ENCODE data around the gene CCNY. TPM values are rescaled to one million over a fixed set of nuclear protein-coding genes. Genes with fewer than 3 reads are reported as not detected.

The CCNY gene
- total and polyA plus RNA-seq, 2 experiments from 2014 or later, result 51.5 to 55.8 TPM

GRCh38 chr10:35397953-35398352 is 61.6 kb downstream of the CCNY start:
- DNase-seq (ENCODE audit: low spot score), result no peak
- no peak overlapping the region for H3K4me3 ChIP-seq
- no peak overlapping the region for H3K27ac ChIP-seq
- H2AFZ ChIP-seq, result no peak overlapping the region
- peaks cover 68% of the 10 kb centered on the region for H4K20me1 ChIP-seq (ENCODE audit: insufficient read depth, poor library complexity, severe bottlenecking)
- no peak for TF ChIP-seq CTCF (IDR thresholded peaks at IDR 0.05; ENCODE audit: poor library complexity)
- TF ChIP-seq EZH2 (IDR thresholded peaks at IDR 0.05; ENCODE audit: borderline replicate concordance), result no peak
- H3K27me3 ChIP-seq, result no peaks in the 10 kb centered on the region
- H3K9me2 ChIP-seq (replicated peaks; ENCODE audit: insufficient read depth), result no peaks in the 10 kb centered on the region
- no peaks in the 10 kb centered on the region for H3K36me3 ChIP-seq (replicated peaks; ENCODE audit: insufficient read depth, low read depth)
- H3K9me3 ChIP-seq (ENCODE audit: low read depth), result no peaks in the 10 kb centered on the region
- peaks cover 26% of the 10 kb centered on the region for H3K4me1 ChIP-seq (ENCODE audit: insufficient read depth)
- H3K4me2 ChIP-seq, result no peak overlapping the region
- WGBS (ENCODE audit: low lambda C conversion rate, missing lambda C conversion rate), result 94% methylated on average over 4 of the region's 4 CpGs
- H3K79me2 ChIP-seq, result peaks cover 100% of the 10 kb centered on the region

GRCh38 chr10:35398355-35398754 is 62.0 kb downstream of the CCNY start:
- H3K4me3 ChIP-seq, result no peak overlapping the region
- H3K9me2 ChIP-seq (replicated peaks; ENCODE audit: insufficient read depth), result no peaks in the 10 kb centered on the region
- no peak for TF ChIP-seq CTCF (IDR thresholded peaks at IDR 0.05; ENCODE audit: poor library complexity)
- DNase-seq (ENCODE audit: low spot score), result no peak
- H3K79me2 ChIP-seq, result peaks cover 100% of the 10 kb centered on the region
- H2AFZ ChIP-seq, result no peak overlapping the region
- H4K20me1 ChIP-seq (ENCODE audit: insufficient read depth, poor library complexity, severe bottlenecking), result peaks cover 64% of the 10 kb centered on the region
- H3K9me3 ChIP-seq (ENCODE audit: low read depth), result no peaks in the 10 kb centered on the region
- H3K4me1 ChIP-seq (ENCODE audit: insufficient read depth), result peaks cover 26% of the 10 kb centered on the region
- peak overlapping the region; percentile 9 for H3K27ac ChIP-seq
- no peaks in the 10 kb centered on the region for H3K36me3 ChIP-seq (replicated peaks; ENCODE audit: insufficient read depth, low read depth)
- H3K27me3 ChIP-seq, result no peaks in the 10 kb centered on the region
- H3K4me2 ChIP-seq, result no peak overlapping the region
- 70% methylated on average over 8 of the region's 8 CpGs for WGBS (ENCODE audit: low lambda C conversion rate, missing lambda C conversion rate)

- peaks cover 100% of the 10 kb centered on the region for H3K79me2 ChIP-seq
- H3K9me3 ChIP-seq (ENCODE audit: low read depth), result no peaks in the 10 kb centered on the region
- peak overlapping the region; percentile 9 for H3K27ac ChIP-seq
- no peak for DNase-seq (ENCODE audit: low spot score)
- H3K4me2 ChIP-seq, result no peak overlapping the region
- H3K27me3 ChIP-seq, result no peaks in the 10 kb centered on the region
- H3K4me1 ChIP-seq (ENCODE audit: insufficient read depth), result peaks cover 26% of the 10 kb centered on the region
- H3K9me2 ChIP-seq (replicated peaks; ENCODE audit: insufficient read depth), result no peaks in the 10 kb centered on the region
- no peak overlapping the region for H3K4me3 ChIP-seq
- H4K20me1 ChIP-seq (ENCODE audit: insufficient read depth, poor library complexity, severe bottlenecking), result peaks cover 58% of the 10 kb centered on the region
- no peaks in the 10 kb centered on the region for H3K36me3 ChIP-seq (replicated peaks; ENCODE audit: insufficient read depth, low read depth)
- TF ChIP-seq EZH2 (IDR thresholded peaks at IDR 0.05; ENCODE audit: borderline replicate concordance) (no peak), EZH2phosphoT487 (IDR thresholded peaks at IDR 0.05; ENCODE audit: low read depth, severe bottlenecking, unreplicated experiment) (no peak), CTCF (IDR thresholded peaks at IDR 0.05; ENCODE audit: poor library complexity) (no peak)
- 85% methylated on average over 7 of the region's 7 CpGs for WGBS (ENCODE audit: low lambda C conversion rate, missing lambda C conversion rate)
- H2AFZ ChIP-seq, result no peak overlapping the region
Measured at GRCh38 chr10:35398908-35399307, 62.6 kb downstream of the CCNY start.

GRCh38 chr10:35399414-35400009 is 63.2 kb downstream of the CCNY start:
- no peak for TF ChIP-seq EZH2phosphoT487 (IDR thresholded peaks at IDR 0.05; ENCODE audit: low read depth, severe bottlenecking, unreplicated experiment)
- TF ChIP-seq CTCF (IDR thresholded peaks at IDR 0.05; ENCODE audit: poor library complexity), result no peak
- TF ChIP-seq EZH2 (IDR thresholded peaks at IDR 0.05; ENCODE audit: borderline replicate concordance), result no peak
- H3K9me3 ChIP-seq (ENCODE audit: low read depth), result no peaks in the 10 kb centered on the region
- H3K36me3 ChIP-seq (replicated peaks; ENCODE audit: insufficient read depth, low read depth), result no peaks in the 10 kb centered on the region
- no peak overlapping the region for H3K4me3 ChIP-seq
- no peak overlapping the region for H3K4me2 ChIP-seq
- DNase-seq (ENCODE audit: low spot score), result no peak
- H4K20me1 ChIP-seq (ENCODE audit: insufficient read depth, poor library complexity, severe bottlenecking), result peaks cover 53% of the 10 kb centered on the region
- 71% methylated on average over 6 of the region's 6 CpGs for WGBS (ENCODE audit: low lambda C conversion rate, missing lambda C conversion rate)
- no peaks in the 10 kb centered on the region for H3K9me2 ChIP-seq (replicated peaks; ENCODE audit: insufficient read depth)
- peaks cover 100% of the 10 kb centered on the region for H3K79me2 ChIP-seq
- no peaks in the 10 kb centered on the region for H3K27me3 ChIP-seq
- no peak overlapping the region for H3K27ac ChIP-seq
- H3K4me1 ChIP-seq (ENCODE audit: insufficient read depth), result peaks cover 26% of the 10 kb centered on the region
- H2AFZ ChIP-seq, result no peak overlapping the region

Data from hepatocyte (in vitro differentiated cells).